ENCODE data around the gene IL37. TPM values are rescaled to one million over a fixed set of nuclear protein-coding genes. Genes with fewer than 3 reads are reported as not detected.

Gene IL37
- total and polyA plus RNA-seq, 7 donors = 1.3 TPM; not detected in 6

DNA sequence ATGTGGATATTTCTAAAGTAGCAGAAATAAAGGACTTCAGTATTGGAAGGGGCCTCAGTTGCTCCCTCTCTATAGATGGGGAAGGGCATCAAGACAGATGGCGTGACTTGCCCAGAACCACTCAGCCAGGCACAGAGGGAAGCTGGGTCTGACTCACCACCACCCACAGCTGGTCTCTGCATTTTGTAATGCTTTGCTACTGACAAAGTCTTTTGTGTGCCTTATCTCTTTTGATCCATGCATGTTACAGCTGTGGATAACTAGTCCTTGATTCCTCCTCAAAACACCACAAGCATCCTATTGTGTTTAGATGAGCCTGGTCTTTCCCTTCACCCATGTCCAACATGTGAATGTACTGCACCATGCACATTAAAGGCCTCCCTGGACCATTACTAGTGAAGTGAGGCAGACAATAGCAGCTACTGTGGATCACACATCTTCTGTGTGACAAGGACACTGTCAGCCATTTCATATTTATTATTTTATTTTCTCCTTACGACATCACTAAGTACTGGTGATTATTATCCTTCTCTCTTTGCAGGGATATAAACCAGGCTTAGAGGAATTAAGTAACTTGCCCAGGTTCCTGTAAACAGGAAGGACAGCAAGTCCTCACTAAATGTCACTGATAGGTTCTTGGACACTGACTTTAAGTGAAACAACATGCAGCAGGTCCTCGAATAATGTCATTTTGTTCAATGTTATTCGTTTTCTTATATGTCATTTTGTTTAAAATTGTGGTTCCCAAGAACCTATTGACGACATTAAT lies 29.6 kb upstream of the IL37 start:
- WGBS, 2 donors = 77 to 83% methylated on average over 5 of the region's 5 CpGs
- DNase-seq = no peak
- no peaks in the 10 kb centered on the region for H3K27me3 ChIP-seq
- H3K4me3 ChIP-seq = no peak overlapping the region
- no peak overlapping the region for H3K27ac ChIP-seq
- no peaks in the 10 kb centered on the region for H3K9me3 ChIP-seq
- no peaks in the 10 kb centered on the region for H3K4me1 ChIP-seq
- no peaks in the 10 kb centered on the region for H3K36me3 ChIP-seq
- intact Hi-C loops (cut with DNase I) = no loop called here
- no peak for TF ChIP-seq POLR2AphosphoS5 (IDR thresholded peaks at IDR 0.05)
- TF ChIP-seq, protein P1, sequence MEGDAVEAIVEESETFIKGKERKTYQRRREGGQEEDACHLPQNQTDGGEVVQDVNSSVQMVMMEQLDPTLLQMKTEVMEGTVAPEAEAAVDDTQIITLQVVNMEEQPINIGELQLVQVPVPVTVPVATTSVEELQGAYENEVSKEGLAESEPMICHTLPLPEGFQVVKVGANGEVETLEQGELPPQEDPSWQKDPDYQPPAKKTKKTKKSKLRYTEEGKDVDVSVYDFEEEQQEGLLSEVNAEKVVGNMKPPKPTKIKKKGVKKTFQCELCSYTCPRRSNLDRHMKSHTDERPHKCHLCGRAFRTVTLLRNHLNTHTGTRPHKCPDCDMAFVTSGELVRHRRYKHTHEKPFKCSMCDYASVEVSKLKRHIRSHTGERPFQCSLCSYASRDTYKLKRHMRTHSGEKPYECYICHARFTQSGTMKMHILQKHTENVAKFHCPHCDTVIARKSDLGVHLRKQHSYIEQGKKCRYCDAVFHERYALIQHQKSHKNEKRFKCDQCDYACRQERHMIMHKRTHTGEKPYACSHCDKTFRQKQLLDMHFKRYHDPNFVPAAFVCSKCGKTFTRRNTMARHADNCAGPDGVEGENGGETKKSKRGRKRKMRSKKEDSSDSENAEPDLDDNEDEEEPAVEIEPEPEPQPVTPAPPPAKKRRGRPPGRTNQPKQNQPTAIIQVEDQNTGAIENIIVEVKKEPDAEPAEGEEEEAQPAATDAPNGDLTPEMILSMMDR (IDR thresholded peaks at IDR 0.05) = no peak
- no peak for TF ChIP-seq POLR2A (IDR thresholded peaks at IDR 0.05)
- no peak for TF ChIP-seq EP300 (IDR thresholded peaks at IDR 0.05)

DNA sequence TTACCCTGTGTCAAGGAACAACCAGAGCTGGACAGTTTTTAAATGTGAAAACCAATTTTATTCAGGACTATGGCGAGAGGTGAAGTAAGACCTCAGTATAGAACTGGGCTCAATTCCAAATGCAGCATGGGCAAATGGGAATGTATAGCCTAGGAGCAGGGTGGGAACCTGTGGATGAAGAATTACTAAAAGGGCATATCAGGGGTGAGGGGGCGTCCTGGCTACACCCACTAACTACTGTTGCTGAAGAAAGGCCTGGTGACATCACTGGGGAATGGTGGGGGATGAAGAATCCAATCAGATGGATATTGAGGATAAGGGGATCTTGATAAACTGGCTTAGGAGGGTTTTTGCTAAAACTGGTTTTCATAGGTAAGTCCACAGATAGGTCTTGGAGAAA lies 27.3 kb upstream of the IL37 start:
- H3K27ac ChIP-seq = no peak overlapping the region
- no peak for TF ChIP-seq POLR2A (IDR thresholded peaks at IDR 0.05)
- TF ChIP-seq POLR2AphosphoS5 (IDR thresholded peaks at IDR 0.05) = no peak
- no peak for TF ChIP-seq EP300 (IDR thresholded peaks at IDR 0.05)
- TF ChIP-seq, protein P1 (IDR thresholded peaks at IDR 0.05) = no peak
- H3K4me3 ChIP-seq = no peak overlapping the region
- intact Hi-C loops (cut with DNase I) = no loop called here
- no peaks in the 10 kb centered on the region for H3K9me3 ChIP-seq
- no peaks in the 10 kb centered on the region for H3K4me1 ChIP-seq
- 91 to 94% methylated on average over 2 of the region's 2 CpGs for WGBS, 2 donors
- H3K36me3 ChIP-seq = no peaks in the 10 kb centered on the region
- DNase-seq = no peak
- H3K27me3 ChIP-seq = no peaks in the 10 kb centered on the region

DNA sequence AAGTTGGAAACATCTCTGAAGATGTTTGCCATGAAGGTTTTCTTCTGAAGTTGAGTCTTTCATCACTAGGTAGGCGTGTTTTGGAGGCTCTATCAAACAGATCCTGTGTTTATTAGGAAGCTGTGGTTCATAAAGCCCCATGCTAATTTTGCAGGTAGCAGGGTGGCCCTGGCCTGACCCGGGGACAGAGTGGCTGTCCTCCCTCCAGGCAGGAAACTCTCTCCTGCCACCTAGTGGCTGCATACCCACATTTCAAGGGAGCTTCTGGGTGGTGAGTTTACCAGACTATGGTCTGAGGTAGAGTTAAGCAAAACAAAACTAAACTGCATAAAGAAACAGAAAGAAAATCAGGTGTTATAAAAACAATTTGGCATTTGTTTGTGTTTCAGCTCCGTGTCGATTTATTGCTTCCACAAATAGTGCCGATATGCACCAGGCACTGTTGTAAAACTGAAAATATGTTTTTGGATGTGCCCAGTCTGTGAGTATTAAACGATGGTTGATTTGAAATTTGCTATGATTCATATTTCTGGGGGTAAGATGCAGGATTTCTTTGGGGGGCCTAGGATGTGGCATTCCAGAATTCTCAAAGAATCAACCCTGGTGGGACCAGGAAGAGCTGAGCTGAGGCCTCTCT lies 26.0 kb upstream of the IL37 start:
- Histone ChIP-seq H3K27ac (no peak overlapping the region), H3K4me1 (no peaks in the 10 kb centered on the region), H3K27me3 (no peaks in the 10 kb centered on the region), H3K36me3 (no peaks in the 10 kb centered on the region), H3K9me3 (no peaks in the 10 kb centered on the region), H3K4me3 (no peak overlapping the region)
- intact Hi-C loops (cut with DNase I) = no loop called here
- 21 to 44% methylated on average over 6 of the region's 6 CpGs for WGBS, 2 donors
- TF ChIP-seq POLR2A (IDR thresholded peaks at IDR 0.05) = no peak
- TF ChIP-seq, protein P1 (IDR thresholded peaks at IDR 0.05) = peak in 3 of 4 experiments; percentile 24 to 27 (median 27)
- TF ChIP-seq POLR2AphosphoS5 (IDR thresholded peaks at IDR 0.05) = no peak
- TF ChIP-seq EP300 (IDR thresholded peaks at IDR 0.05) = no peak
- no peak for DNase-seq

DNA sequence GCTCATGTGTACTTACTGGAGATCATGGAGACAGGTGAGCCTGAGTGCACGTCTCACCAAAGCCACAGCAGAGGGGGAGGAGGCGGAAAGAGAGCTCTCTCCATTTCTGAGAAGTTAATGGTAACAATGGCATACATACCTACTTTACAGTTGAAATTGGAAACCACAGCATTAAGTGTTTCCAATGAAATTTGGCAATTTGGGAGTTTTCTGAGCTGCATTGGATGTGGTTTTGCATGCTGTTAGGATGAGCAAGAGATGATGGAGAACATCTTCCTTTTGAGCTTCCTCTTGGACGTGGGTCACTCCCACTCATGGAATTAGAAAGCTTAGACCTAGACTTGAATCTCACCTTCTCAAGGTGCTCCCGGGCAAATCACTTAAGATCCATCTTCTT lies 25.5 kb upstream of the IL37 start:
- intact Hi-C loops (cut with DNase I) = no loop called here
- Histone ChIP-seq H3K27me3 (no peaks in the 10 kb centered on the region), H3K36me3 (no peaks in the 10 kb centered on the region), H3K4me1 (no peaks in the 10 kb centered on the region), H3K9me3 (no peaks in the 10 kb centered on the region), H3K27ac (no peak overlapping the region), H3K4me3 (no peak overlapping the region)
- WGBS, 2 donors = 64 to 77% methylated on average over 4 of the region's 4 CpGs
- TF ChIP-seq POLR2A (IDR thresholded peaks at IDR 0.05) (no peak), EP300 (IDR thresholded peaks at IDR 0.05) (no peak), POLR2AphosphoS5 (IDR thresholded peaks at IDR 0.05) (no peak)
- TF ChIP-seq, protein P1 (IDR thresholded peaks at IDR 0.05) = no peak
- no peak for DNase-seq
